Parathyroid adenoma (tissue), 2 donors: Measurements from ENCODE around the gene TMEM212.

Experiments
- H2AFZ ChIP-seq: fragments of 300-600 bp; sonication (generic); one replicate; pipeline ENCODE4 v1.7.0; 2017; ENCODE audit warnings: antibody characterized with exemption, mild to moderate bottlenecking
- H3K27ac ChIP-seq: fragments of 300-600 bp; sonication (generic); one replicate; pipeline ENCODE4 v1.7.0; 2017
- H3K27me3 ChIP-seq: fragments of 300-600 bp; sonication (generic); one replicate; pipeline ENCODE4 v1.7.0; 2017; ENCODE audit warnings: low read length; ENCODE audit not compliant: control insufficient read depth, insufficient read depth
- H3K36me3 ChIP-seq: fragments of 300-600 bp; sonication (generic); one replicate; pipeline ENCODE4 v1.7.0; 2017; ENCODE audit warnings: low read length; ENCODE audit not compliant: control insufficient read depth, insufficient read depth
- H3K4me1 ChIP-seq: fragments of 300-600 bp; sonication (generic); one replicate; pipeline ENCODE4 v1.7.0; 2017; ENCODE audit warnings: control low read depth
- H3K4me2 ChIP-seq: fragments of 300-600 bp; sonication (generic); one replicate; pipeline ENCODE4 v1.7.0; 2017; ENCODE audit warnings: low read length
- H3K4me3 ChIP-seq: fragments of 300-600 bp; sonication (generic); one replicate; pipeline ENCODE4 v1.7.0; 2017; ENCODE audit warnings: low read depth, low read length
- H3K79me2 ChIP-seq: fragments of 300-600 bp; sonication (generic); one replicate; pipeline ENCODE4 v1.7.0; 2017; ENCODE audit warnings: control low read depth
- H3K9ac ChIP-seq: fragments of 300-600 bp; sonication (generic); one replicate; pipeline ENCODE4 v1.7.0; 2017; ENCODE audit warnings: mild to moderate bottlenecking
- H3K9me3 ChIP-seq: fragments of 300-600 bp; sonication (generic); one replicate; pipeline ENCODE4 v1.7.0; 2017; ENCODE audit warnings: low read length; ENCODE audit not compliant: control insufficient read depth
- CTCF ChIP-seq: fragments of 300-600 bp; sonication (generic); IDR thresholded peaks from one replicate; pipeline ENCODE4 v1.7.0; 2017; ENCODE audit warnings: antibody characterized with exemption, mild to moderate bottlenecking
- donor health status: primary hyperparathyroidism.

Gene TMEM212

GRCh38 chr3:171874251-171874681, 31.1 kb downstream of the TMEM212 start:
- Histone ChIP-seq H3K9me3 (no peaks in the 10 kb centered on the region), H3K36me3 (no peaks in the 10 kb centered on the region), H3K4me3 (no peak overlapping the region), H2AFZ (no peak overlapping the region), H3K79me2 (no peaks in the 10 kb centered on the region), H3K4me2 (no peak overlapping the region), H3K27ac (peak overlapping the region; percentile 17), H3K27me3 (no peaks in the 10 kb centered on the region), H3K9ac (no peak overlapping the region), H3K4me1 (no peaks in the 10 kb centered on the region)
- TF ChIP-seq CTCF: no peak

GRCh38 chr3:171874879-171875278, 31.7 kb downstream of the TMEM212 start:
- Histone ChIP-seq H3K36me3 (no peaks in the 10 kb centered on the region), H2AFZ (no peak overlapping the region), H3K79me2 (no peaks in the 10 kb centered on the region), H3K27ac (peak overlapping the region; percentile 37), H3K4me1 (no peaks in the 10 kb centered on the region), H3K4me2 (no peak overlapping the region), H3K9ac (no peak overlapping the region), H3K27me3 (no peaks in the 10 kb centered on the region), H3K9me3 (no peaks in the 10 kb centered on the region), H3K4me3 (no peak overlapping the region)
- no peak for TF ChIP-seq CTCF

DNA sequence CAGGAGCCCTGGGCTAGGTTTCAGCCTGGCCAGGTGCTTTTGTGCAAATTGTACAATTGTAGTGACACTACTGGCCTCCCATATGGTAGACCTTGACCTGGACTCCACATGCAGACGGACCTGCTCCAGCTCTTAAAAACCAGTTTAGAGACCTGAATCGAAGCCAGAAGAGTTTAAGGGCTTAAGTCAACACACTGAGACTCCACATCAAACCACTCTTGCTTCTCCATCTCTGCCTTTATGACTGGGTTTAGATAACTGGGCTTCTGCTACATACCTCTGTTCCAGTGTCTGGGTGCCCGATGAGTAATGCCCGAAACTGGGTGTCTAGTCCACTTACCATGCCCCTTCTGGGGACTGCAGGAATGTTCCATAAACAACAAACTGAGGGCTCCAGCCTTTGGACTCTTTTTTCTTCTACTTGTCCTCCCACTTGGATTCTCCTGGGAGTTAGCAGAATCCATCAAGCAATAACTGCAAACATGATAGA, 32.8 kb downstream of the TMEM212 start:
- H3K4me1 ChIP-seq: no peaks in the 10 kb centered on the region

GRCh38 chr3:171876680-171877147, 33.6 kb downstream of the TMEM212 start:
- H3K4me2 ChIP-seq: no peak overlapping the region
- H3K79me2 ChIP-seq: no peaks in the 10 kb centered on the region
- H3K36me3 ChIP-seq: no peaks in the 10 kb centered on the region
- no peak overlapping the region for H3K27ac ChIP-seq
- no peaks in the 10 kb centered on the region for H3K4me1 ChIP-seq
- H2AFZ ChIP-seq: no peak overlapping the region
- H3K9ac ChIP-seq: no peak overlapping the region
- no peak overlapping the region for H3K4me3 ChIP-seq
- no peak for TF ChIP-seq CTCF
- H3K9me3 ChIP-seq: no peaks in the 10 kb centered on the region
- no peaks in the 10 kb centered on the region for H3K27me3 ChIP-seq

More for the DNA sequence above, 32.8 kb downstream of the TMEM212 start:
- Histone ChIP-seq H3K9ac (no peak overlapping the region), H3K4me2 (no peak overlapping the region), H3K27ac (no peak overlapping the region), H3K9me3 (no peaks in the 10 kb centered on the region), H2AFZ (no peak overlapping the region), H3K27me3 (no peaks in the 10 kb centered on the region), H3K4me3 (no peak overlapping the region), H3K36me3 (no peaks in the 10 kb centered on the region), H3K79me2 (no peaks in the 10 kb centered on the region)
- TF ChIP-seq CTCF: no peak

DNA sequence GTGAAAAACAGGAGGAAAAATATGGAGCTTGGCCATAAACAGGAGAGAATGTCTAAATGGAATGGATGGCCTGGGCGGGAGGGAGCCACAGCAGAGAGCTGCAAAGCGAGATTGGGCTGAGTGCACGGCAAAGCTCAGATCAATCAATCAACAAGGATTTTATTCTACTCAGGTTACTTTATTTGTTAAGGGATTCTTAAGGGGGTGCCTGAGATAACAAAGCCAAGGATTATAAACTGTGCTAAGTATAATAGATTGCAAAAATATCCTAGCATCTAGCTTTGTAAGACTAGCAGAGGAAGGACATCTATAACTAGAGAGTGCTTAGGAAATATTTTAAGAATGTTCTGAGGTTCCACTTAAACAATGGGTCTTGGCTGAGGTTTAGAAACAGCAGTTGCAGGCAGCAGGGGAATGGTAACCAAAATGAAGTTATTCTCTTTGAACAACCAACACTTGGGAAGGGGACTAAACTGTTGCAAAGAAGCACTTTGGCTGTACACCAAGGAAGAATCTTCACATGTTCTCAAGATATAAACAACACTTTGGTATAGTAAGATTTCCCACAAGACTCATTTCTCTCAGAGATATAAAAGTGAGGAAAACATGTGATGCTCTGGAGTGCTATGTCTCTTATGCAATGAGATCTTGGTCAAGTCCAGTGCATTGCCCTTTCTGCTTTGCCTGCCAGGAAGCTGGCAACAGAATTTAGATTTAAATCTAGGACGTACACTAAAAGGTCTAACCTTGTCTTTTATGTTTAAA, 35.5 kb downstream of the TMEM212 start:
- no peak for TF ChIP-seq CTCF
- no peaks in the 10 kb centered on the region for H3K9me3 ChIP-seq
- H3K4me3 ChIP-seq: no peak overlapping the region

More for the DNA sequence above, 35.5 kb downstream of the TMEM212 start:
- H3K4me1 ChIP-seq: no peaks in the 10 kb centered on the region
- no peaks in the 10 kb centered on the region for H3K79me2 ChIP-seq
- H3K27ac ChIP-seq: no peak overlapping the region
- no peak overlapping the region for H2AFZ ChIP-seq
- no peak overlapping the region for H3K4me2 ChIP-seq
- H3K36me3 ChIP-seq: no peaks in the 10 kb centered on the region
- H3K27me3 ChIP-seq: no peaks in the 10 kb centered on the region
- no peak overlapping the region for H3K9ac ChIP-seq
